HG03060 (cell line): ENCODE data around the gene NCOA6.
"Not testable (repeated sequence)": the region's sequence is repeated elsewhere in the genome, so short reads cannot be mapped to it uniquely, and the experiment has no call there.

ENCODE experiments used
- ATAC-seq: cut with Tn5 transposase; IDR thresholded peaks from one replicate; pipeline ENCODE4 v1.9.1; 2021; ENCODE audit warnings: low read depth, moderate number of reproducible peaks; ENCODE audit not compliant: unreplicated experiment

Gene NCOA6

GRCh38 chr20:34780291-34780690 lies 45.2 kb downstream of the NCOA6 start:
- not testable (repeated sequence) for ATAC-seq

- no peak for ATAC-seq
These were observed 49.3 kb downstream of the NCOA6 start for GRCh38 chr20:34776177-34776576.

- ATAC-seq, result no peak
These were observed 50.6 kb downstream of the NCOA6 start for GRCh38 chr20:34774886-34775285.

- ATAC-seq, result no peak
These were observed 51.0 kb downstream of the NCOA6 start for GRCh38 chr20:34774449-34774848.

GRCh38 chr20:34773726-34774125 lies 51.7 kb downstream of the NCOA6 start:
- ATAC-seq, result no peak

- ATAC-seq, result no peak
These were observed 53.0 kb downstream of the NCOA6 start for GRCh38 chr20:34772437-34772836.

- ATAC-seq, result no peak
These were observed 53.8 kb downstream of the NCOA6 start for GRCh38 chr20:34771680-34772081.

- no peak for ATAC-seq
These were observed 57.4 kb downstream of the NCOA6 start for GRCh38 chr20:34768096-34768495.

- no peak for ATAC-seq
These were observed 63.4 kb downstream of the NCOA6 start for GRCh38 chr20:34762031-34762555.

- ATAC-seq, result no peak
These were observed 70.1 kb downstream of the NCOA6 start for GRCh38 chr20:34755367-34755766.

- ATAC-seq, result no peak
These were observed 70.8 kb downstream of the NCOA6 start for GRCh38 chr20:34754611-34755010.

GRCh38 chr20:34753706-34754461 lies 71.6 kb downstream of the NCOA6 start:
- no peak for ATAC-seq

GRCh38 chr20:34751453-34751852 lies 74.0 kb downstream of the NCOA6 start:
- no peak for ATAC-seq

GRCh38 chr20:34750484-34750883 lies 75.0 kb downstream of the NCOA6 start:
- no peak for ATAC-seq

- ATAC-seq, result no peak
These were observed 76.7 kb downstream of the NCOA6 start for GRCh38 chr20:34748709-34749108.

- ATAC-seq, result no peak
These were observed 78.0 kb downstream of the NCOA6 start for GRCh38 chr20:34747479-34747878.

- ATAC-seq, result no peak
These were observed 78.8 kb downstream of the NCOA6 start for GRCh38 chr20:34746674-34747073.

GRCh38 chr20:34744847-34745246 lies 80.6 kb downstream of the NCOA6 start:
- ATAC-seq, result no peak

- ATAC-seq, result no peak
These were observed 81.1 kb downstream of the NCOA6 start for GRCh38 chr20:34744340-34744739.

GRCh38 chr20:34743039-34743438 lies 82.4 kb downstream of the NCOA6 start:
- no peak for ATAC-seq

GRCh38 chr20:34736106-34736735 lies 89.2 kb downstream of the NCOA6 start:
- no peak for ATAC-seq

GRCh38 chr20:34732523-34732922 lies 92.9 kb downstream of the NCOA6 start:
- ATAC-seq, result no peak
